Natural killer cell (primary cell): ENCODE data around the gene ACOT7. TPM values are rescaled to one million over a fixed set of nuclear protein-coding genes. Genes with fewer than 3 reads are reported as not detected.
A peak's percentile ranks its signal among the peaks of the same experiment; 100 is the strongest.

Source experiments
- ATAC-seq, 3 donors: fragments of 150-1000 bp in 2 of 3; fragments of 200-7000 bp in 1 of 3; cut with Tn5 transposase; 1 replicate in 1 of 3; 2 replicates in 2 of 3; pipeline ENCODE4 v1.10.0; 2021; ENCODE audit warnings: mild to moderate bottlenecking in 2 of 3, moderate library complexity in 2 of 3
- DNase-seq, 2 donors: peaks; one replicate each; pipeline versions ENCODE4 v3.0.0 to v3.0.0-alpha.2; 2013 to 2021; ENCODE audit warnings: mixed read lengths in 1 of 2
- H3K27ac ChIP-seq: one replicate; pipeline ENCODE4 v1.5.1; 2013; ENCODE audit warnings: mild to moderate bottlenecking, low read length
- H3K27me3 ChIP-seq: one replicate; pipeline ENCODE4 v1.6.1; 2013; ENCODE audit warnings: low read length; ENCODE audit not compliant: control insufficient read depth, insufficient read depth
- H3K36me3 ChIP-seq: one replicate; pipeline ENCODE4 v1.6.1; 2013; ENCODE audit warnings: low read length; ENCODE audit not compliant: control insufficient read depth, insufficient read depth
- H3K4me1 ChIP-seq: one replicate; pipeline ENCODE4 v1.6.1; 2013; ENCODE audit warnings: low read length; ENCODE audit not compliant: control insufficient read depth, insufficient read depth
- H3K4me3 ChIP-seq: one replicate; pipeline ENCODE4 v1.5.1; 2013; ENCODE audit warnings: low read length
- H3K9me3 ChIP-seq: one replicate; pipeline ENCODE4 v1.6.1; 2013; ENCODE audit warnings: low read length; ENCODE audit not compliant: control insufficient read depth, insufficient read depth
- H3K27ac Mint-ChIP-seq, 2 donors: one replicate each; pipeline ENCODE4 v1.8.0; 2022; ENCODE audit warnings: mild to moderate bottlenecking in 2 of 2, mixed read lengths in 2 of 2, moderate library complexity in 1 of 2
- H3K27me3 Mint-ChIP-seq, 2 donors: one replicate each; pipeline ENCODE4 v1.8.0; 2022; ENCODE audit warnings: low read depth in 2 of 2, mixed read lengths in 2 of 2
- H3K36me3 Mint-ChIP-seq: one replicate; pipeline ENCODE4 v1.8.0; 2022; ENCODE audit warnings: mixed read lengths
- H3K4me1 Mint-ChIP-seq, 2 donors: one replicate each; pipeline ENCODE4 v1.8.0; 2022; ENCODE audit warnings: mixed read lengths in 2 of 2
- H3K4me3 Mint-ChIP-seq: one replicate; pipeline ENCODE4 v1.8.0; 2022; ENCODE audit warnings: mild to moderate bottlenecking, moderate library complexity, mixed read lengths
- H3K9me3 Mint-ChIP-seq, 2 donors: one replicate each; pipeline ENCODE4 v1.8.0; 2022; ENCODE audit warnings: mixed read lengths in 2 of 2
- CTCF ChIP-seq: fragments of 200-600 bp; IDR thresholded peaks from one replicate; pipeline ENCODE4 v1.8.0; 2022; ENCODE audit warnings: antibody characterized with exemption
- WGBS: methylation state at CpG from one replicate; pipeline ENCODE4 v1.1.7; 2013; ENCODE audit warnings: missing lambda C conversion rate; ENCODE audit not compliant: insufficient coverage; 5-methylcytosine and 5-hydroxymethylcytosine counted together
- intact Hi-C: fragments of 100-400 bp; cut with micrococcal nuclease; formaldehyde crosslinking; loops from one replicate; pipeline ENCODE4 v1.14.2; 2022
- total RNA-seq, 4 donors: library from RNA; stranded (reverse); fragments of 120-200 nt in 1 of 4; gene quantifications; one replicate each; pipeline versions ENCODE4 v1.2.3 to v1.2.4, GENCODE V29; 2013 to 2022

ACOT7 gene
- total RNA-seq, 3 donors from 2014 or later (not counting 1 experiment from before 2014, with no cell fraction given): 11.5 to 16.9 (median 15.4) TPM

- peaks cover 14 to 42% of the 10 kb centered on the region in 2 donors for H3K4me1 Mint-ChIP-seq
- no peaks in the 10 kb centered on the region for H3K27me3 ChIP-seq
- ATAC-seq (peak; percentile 46 to 58 (median 51)), DNase-seq (peak; percentile 29 to 86)
- peak overlapping the region; percentile 96 for H3K27ac ChIP-seq
- intact Hi-C loops: no loop called here
- H3K27me3 Mint-ChIP-seq: no peaks in the 10 kb centered on the region
- peaks cover 44% of the 10 kb centered on the region for H3K4me1 ChIP-seq
- peak overlapping the region; percentile 55 for H3K4me3 Mint-ChIP-seq
- H3K9me3 Mint-ChIP-seq: no peaks in the 10 kb centered on the region
- no peak for TF ChIP-seq CTCF
- peak overlapping the region; percentile 90 to 97 for H3K27ac Mint-ChIP-seq
- H3K36me3 Mint-ChIP-seq: no peaks in the 10 kb centered on the region
- H3K9me3 ChIP-seq: no peaks in the 10 kb centered on the region
- H3K4me3 ChIP-seq: peak overlapping the region; percentile 2
- H3K36me3 ChIP-seq: no peaks in the 10 kb centered on the region
- WGBS: 20% methylated on average over 10 of the region's 10 CpGs
Measured at GRCh38 chr1:6358757-6359201, 34.8 kb downstream of the ACOT7 start.

GRCh38 chr1:6358144-6358624, 35.4 kb downstream of the ACOT7 start:
- peak overlapping the region; percentile 2 for H3K4me3 ChIP-seq
- DNase-seq (peak in 1 of 2 donors; percentile 43), ATAC-seq (no peak)
- H3K27me3 Mint-ChIP-seq: no peaks in the 10 kb centered on the region
- H3K36me3 ChIP-seq: no peaks in the 10 kb centered on the region
- peak overlapping the region; percentile 90 to 97 for H3K27ac Mint-ChIP-seq
- no peak overlapping the region for H3K4me3 Mint-ChIP-seq
- no peaks in the 10 kb centered on the region for H3K9me3 Mint-ChIP-seq
- no peaks in the 10 kb centered on the region for H3K27me3 ChIP-seq
- no peaks in the 10 kb centered on the region for H3K9me3 ChIP-seq
- peaks cover 8 to 36% of the 10 kb centered on the region in 2 donors for H3K4me1 Mint-ChIP-seq
- H3K36me3 Mint-ChIP-seq: no peaks in the 10 kb centered on the region
- H3K27ac ChIP-seq: peak overlapping the region; percentile 96
- TF ChIP-seq CTCF: no peak
- intact Hi-C loops: no loop called here
- H3K4me1 ChIP-seq: peaks cover 38% of the 10 kb centered on the region
- 50% methylated on average over 9 of the region's 10 CpGs for WGBS

- ATAC-seq: no peak
Measured at GRCh38 chr1:6357243-6357936, 36.2 kb downstream of the ACOT7 start.

More at GRCh38 chr1:6357243-6357936, 36.2 kb downstream of the ACOT7 start:
- Histone ChIP-seq H3K9me3 (no peaks in the 10 kb centered on the region), H3K4me3 (no peak overlapping the region), H3K36me3 (no peaks in the 10 kb centered on the region), H3K4me1 (peaks cover 37% of the 10 kb centered on the region), H3K27ac (no peak overlapping the region), H3K27me3 (no peaks in the 10 kb centered on the region)
- peak in 1 of 2 donors; percentile 18 for DNase-seq
- Mint-ChIP-seq H3K9me3 (no peaks in the 10 kb centered on the region), H3K4me3 (no peak overlapping the region), H3K27ac (peak overlapping the region in 1 of 2 donors; percentile 97), H3K4me1 (peaks cover 6 to 33% of the 10 kb centered on the region in 2 donors), H3K36me3 (no peaks in the 10 kb centered on the region), H3K27me3 (no peaks in the 10 kb centered on the region)
- no peak for TF ChIP-seq CTCF
- intact Hi-C loops: no loop called here
- 88% methylated on average over 10 of the region's 11 CpGs for WGBS
